GM12874 (cell line): ENCODE results near the gene C1orf232.

Source experiments
- TF ChIP-seq, protein P1 (sequence below): IDR thresholded peaks from 2 replicates; pipeline ENCODE4 v1.5.1; 2011; ENCODE audit warnings: low read depth, mild to moderate bottlenecking, control low read depth, low read length, moderate library complexity; ENCODE audit not compliant: insufficient read depth

Gene C1orf232

DNA sequence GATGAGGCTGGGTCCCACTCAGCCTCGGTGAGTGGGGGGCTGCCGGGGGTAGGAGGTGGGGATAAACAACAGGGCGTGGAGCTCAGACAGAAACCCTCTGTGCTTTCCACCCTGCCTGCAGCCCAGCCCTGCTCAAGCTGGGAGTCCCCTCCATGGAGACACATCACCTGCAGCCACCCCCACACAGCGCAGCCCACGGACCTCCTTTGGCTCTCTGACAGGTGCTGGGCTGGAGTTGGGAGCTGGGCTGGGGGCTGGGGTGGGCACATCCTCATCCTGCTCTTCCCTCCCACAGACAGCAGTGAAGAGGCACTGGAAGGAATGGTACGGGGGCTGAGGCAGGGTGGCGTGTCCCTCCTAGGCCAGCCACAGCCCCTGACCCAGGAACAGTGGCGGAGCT lies 19.7 kb upstream of the C1orf232 start:
- TF ChIP-seq, protein P1, sequence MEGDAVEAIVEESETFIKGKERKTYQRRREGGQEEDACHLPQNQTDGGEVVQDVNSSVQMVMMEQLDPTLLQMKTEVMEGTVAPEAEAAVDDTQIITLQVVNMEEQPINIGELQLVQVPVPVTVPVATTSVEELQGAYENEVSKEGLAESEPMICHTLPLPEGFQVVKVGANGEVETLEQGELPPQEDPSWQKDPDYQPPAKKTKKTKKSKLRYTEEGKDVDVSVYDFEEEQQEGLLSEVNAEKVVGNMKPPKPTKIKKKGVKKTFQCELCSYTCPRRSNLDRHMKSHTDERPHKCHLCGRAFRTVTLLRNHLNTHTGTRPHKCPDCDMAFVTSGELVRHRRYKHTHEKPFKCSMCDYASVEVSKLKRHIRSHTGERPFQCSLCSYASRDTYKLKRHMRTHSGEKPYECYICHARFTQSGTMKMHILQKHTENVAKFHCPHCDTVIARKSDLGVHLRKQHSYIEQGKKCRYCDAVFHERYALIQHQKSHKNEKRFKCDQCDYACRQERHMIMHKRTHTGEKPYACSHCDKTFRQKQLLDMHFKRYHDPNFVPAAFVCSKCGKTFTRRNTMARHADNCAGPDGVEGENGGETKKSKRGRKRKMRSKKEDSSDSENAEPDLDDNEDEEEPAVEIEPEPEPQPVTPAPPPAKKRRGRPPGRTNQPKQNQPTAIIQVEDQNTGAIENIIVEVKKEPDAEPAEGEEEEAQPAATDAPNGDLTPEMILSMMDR: no peak

DNA sequence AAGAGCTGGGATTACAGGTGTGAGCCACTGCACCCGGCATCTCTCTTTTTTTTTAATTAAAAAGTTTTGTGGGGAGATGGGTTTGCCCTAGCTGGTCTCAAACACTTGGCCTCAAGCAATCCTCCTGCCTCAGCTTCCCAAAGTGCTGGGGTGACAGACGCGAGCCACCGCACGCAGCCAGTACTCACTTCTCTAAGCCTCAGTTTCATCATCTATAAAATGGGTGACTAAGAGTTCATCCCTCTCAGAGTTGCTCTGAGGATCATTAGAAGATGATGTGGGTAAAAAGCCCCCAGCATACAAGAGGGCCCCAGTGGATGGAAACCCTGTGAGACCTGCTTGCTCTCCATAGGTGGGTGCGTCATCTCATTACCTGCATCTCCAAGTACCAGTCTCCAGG lies 19.1 kb upstream of the C1orf232 start:
- TF ChIP-seq, protein P1: no peak

DNA sequence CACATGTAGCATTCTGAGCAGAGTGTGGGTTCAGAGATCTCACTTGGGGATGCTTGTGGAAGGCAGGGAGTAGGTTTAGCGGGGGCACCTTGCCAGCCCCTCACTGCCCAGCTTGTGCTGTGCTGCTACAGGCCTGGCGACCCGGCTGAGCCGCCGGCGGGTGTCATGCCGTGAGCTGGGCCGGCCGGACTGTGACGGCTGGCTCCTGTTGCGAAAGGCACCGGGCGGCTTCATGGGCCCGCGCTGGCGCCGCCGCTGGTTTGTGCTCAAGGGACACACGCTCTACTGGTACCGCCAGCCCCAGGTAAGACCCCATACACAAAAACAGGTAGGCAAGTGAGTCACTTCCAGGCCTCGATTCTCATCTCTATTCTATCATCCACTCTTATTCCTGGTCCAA lies 16.1 kb upstream of the C1orf232 start:
- TF ChIP-seq, protein P1: no peak

DNA sequence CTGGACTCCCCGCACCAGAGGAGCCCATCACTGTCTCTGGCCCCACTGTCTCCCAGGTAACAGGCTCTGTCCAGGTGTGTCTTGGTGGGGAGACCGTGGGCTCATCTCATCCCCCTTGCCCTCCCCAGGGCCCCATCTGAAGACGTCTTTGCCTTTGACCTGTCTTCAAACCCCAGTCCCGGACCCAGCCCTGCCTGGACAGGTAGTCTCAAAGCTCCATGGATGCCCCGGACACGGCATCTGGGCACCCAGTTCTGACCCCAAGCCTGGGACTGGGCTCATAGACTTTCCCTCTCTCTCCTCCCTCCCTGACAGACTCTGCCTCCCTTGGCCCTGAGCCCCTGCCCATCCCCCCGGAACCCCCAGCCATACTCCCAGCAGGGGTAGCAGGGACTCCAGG lies 15.3 kb upstream of the C1orf232 start:
- TF ChIP-seq, protein P1: no peak

DNA sequence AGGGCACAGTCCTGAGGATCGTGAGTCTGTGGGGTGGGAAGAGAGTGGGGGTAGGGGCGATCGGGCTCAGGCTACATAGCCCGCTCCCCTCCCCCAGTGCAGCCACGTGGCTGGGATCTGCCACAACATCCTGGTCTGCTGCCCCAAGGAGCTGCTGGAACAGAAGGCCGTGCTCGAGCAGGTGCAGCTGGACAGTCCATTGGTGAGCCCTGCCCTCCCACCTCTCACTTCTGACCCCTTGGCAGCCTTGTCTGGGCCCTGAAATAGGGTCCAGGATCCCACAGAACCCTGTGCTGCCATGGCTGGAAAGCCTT lies 13.6 kb upstream of the C1orf232 start:
- TF ChIP-seq, protein P1: no peak

DNA sequence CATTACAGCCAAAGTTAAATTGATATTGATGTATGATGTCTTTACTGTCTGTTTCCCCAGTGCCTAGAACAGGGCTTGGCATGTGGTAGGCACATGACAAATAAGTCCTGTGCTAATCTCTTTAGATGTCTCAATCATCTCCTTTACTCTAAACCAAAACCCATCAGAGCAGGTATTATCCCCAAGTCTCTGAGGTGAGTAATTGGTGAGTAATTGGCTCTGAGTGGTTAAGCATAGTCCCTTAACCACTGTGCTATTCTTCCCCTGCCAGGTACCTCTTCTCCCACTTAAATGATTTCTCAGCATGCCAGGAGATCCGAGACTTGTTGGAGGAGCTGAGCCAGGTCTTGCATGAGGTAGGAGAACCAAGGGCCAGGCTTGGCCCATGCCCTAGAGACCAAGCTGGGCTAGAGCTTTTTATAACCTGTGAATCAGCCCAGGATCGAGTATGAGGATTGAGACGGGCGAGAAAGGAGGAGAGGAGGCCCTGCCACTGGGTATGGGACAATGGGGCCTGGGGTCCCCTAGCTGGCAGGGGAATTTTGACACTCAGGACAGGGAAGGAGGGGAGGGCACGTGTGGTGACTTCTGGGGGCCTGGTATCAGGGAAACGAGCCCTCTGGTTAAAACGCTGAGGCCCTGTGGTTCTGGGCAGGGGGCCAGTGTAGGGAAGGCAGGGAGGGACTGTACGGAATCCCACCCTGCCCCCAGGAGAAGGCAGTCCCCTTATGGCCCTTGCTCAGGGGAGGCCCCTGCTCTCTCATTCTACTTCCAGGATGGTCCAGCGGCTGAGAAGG lies 13.0 kb upstream of the C1orf232 start:
- TF ChIP-seq, protein P1: no peak

DNA sequence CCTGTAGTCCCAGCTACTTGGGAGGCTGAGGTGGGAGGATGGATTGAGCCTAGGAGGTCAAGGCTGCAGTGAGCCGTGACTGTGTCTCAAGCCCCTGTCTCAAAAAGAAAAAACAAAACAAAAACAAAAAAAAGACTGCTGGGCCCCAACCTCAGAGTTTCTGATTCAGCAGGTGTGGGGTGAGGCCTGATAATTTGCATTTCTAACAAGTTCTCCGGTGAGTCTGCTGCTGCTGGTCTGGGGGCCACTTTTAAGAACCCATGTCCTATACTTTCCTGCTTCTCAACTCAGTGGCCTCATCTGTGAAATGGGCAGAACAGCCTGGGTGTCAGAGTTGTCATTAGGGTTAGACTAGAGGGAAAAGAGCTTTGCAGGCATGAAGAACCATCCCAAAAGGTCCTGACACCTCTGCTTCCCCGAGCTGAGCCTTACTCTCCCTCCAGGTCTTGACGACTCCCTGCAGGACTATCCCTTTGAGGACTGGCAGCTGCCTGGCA lies 11.3 kb upstream of the C1orf232 start:
- TF ChIP-seq, protein P1: no peak
